Epithelial cell of prostate (primary cell): Measurements from ENCODE around the gene SLC3A2.
"Not testable (repeated sequence)": the region's sequence is repeated elsewhere in the genome, so short reads cannot be mapped to it uniquely, and the experiment has no call there.

Experiments
- DNase-seq: peaks from one replicate; pipeline ENCODE4 v3.0.0-alpha.2; 2011; ENCODE audit warnings: low read depth, low spot score
- H3K27ac ChIP-seq: fragments of 450-650 bp; 2 replicates; pipeline ENCODE4 v1.5.1; 2017; ENCODE audit warnings: mild to moderate bottlenecking

The SLC3A2 gene

GRCh38 chr11:62925308-62925707 is 44.6 kb downstream of the SLC3A2 start:
- H3K27ac ChIP-seq: no peak overlapping the region
- no peak for DNase-seq

GRCh38 chr11:62925745-62926679 is 45.3 kb downstream of the SLC3A2 start:
- no peak for DNase-seq
- H3K27ac ChIP-seq: no peak overlapping the region

- DNase-seq: no peak
Measured at GRCh38 chr11:62926680-62927455, 46.2 kb downstream of the SLC3A2 start.

GRCh38 chr11:62928011-62928410 is 47.3 kb downstream of the SLC3A2 start:
- H3K27ac ChIP-seq: no peak overlapping the region
- DNase-seq: no peak

More at GRCh38 chr11:62926680-62927455, 46.2 kb downstream of the SLC3A2 start:
- no peak overlapping the region for H3K27ac ChIP-seq

GRCh38 chr11:62930157-62930556 is 49.5 kb downstream of the SLC3A2 start:
- no peak for DNase-seq
- H3K27ac ChIP-seq: no peak overlapping the region

GRCh38 chr11:62930666-62931065 is 50.0 kb downstream of the SLC3A2 start:
- no peak overlapping the region for H3K27ac ChIP-seq
- DNase-seq: no peak

GRCh38 chr11:62931499-62932278 is 51.0 kb downstream of the SLC3A2 start:
- DNase-seq: no peak

GRCh38 chr11:62933285-62933684 is 52.6 kb downstream of the SLC3A2 start:
- no peak for DNase-seq
- no peak overlapping the region for H3K27ac ChIP-seq

More at GRCh38 chr11:62931499-62932278, 51.0 kb downstream of the SLC3A2 start:
- H3K27ac ChIP-seq: no peak overlapping the region

- no peak overlapping the region for H3K27ac ChIP-seq
- no peak for DNase-seq
Measured at GRCh38 chr11:62933750-62934495, 53.2 kb downstream of the SLC3A2 start.

GRCh38 chr11:62934496-62934785 is 53.7 kb downstream of the SLC3A2 start:
- no peak for DNase-seq

GRCh38 chr11:62937528-62937927 is 56.8 kb downstream of the SLC3A2 start:
- DNase-seq, H3K27ac ChIP-seq: not testable (repeated sequence)

More at GRCh38 chr11:62934496-62934785, 53.7 kb downstream of the SLC3A2 start:
- no peak overlapping the region for H3K27ac ChIP-seq
